ENCODE results near the gene FOXC2.
A peak's percentile ranks its signal among the peaks of the same experiment; 100 is the strongest.

Gene FOXC2

DNA sequence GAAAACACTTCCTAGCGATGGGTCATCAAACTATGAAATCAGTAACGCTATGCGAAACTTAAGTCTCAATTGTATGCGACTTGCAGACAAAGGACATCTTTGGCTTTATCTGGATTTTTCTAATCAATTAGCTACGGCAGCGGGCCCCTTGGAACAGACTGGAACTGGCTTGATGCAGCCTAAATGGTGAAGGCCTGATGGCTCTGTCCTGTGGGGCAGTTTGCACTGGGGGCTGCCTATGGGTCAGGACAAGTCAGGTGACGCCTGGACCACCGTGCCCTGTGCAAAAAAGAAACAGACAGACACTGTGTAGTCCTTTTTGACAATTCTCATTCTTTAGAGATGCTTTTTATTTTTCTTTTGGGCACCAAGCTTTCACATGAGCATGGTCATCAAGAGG is 33.6 kb upstream of the FOXC2 start:
- DNase-seq (ENCODE audit: low spot score) = no peak

DNA sequence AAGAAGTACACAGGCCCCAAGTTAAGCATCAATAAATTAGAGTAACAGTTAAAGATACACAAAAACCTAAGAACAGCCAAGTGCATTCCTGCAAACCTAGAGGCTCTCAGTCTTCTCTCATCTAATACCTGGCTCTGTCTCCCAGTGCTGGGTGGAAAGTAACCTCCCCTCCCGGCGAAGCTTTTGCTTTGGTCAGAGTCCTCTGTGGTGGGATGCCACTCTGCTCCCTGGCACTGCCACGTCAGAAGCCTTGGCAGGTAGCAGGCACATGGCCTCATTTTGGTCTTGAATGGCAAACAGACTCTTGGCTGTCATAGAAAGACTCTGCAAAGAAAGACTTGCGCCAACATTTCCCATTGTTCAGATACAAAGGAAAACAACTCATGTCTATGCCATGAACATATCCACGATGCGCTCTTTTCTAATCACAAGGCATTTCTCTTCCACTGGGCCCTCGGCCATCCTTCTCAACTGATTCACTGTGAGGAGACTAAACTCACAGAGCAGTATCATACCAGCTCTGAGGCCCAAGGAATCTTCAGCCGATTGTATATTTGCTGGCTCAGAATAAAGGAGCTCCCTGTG is 32.8 kb upstream of the FOXC2 start:
- DNase-seq (ENCODE audit: low spot score) = no peak

GRCh38 chr16:86534779-86535615 is 31.6 kb upstream of the FOXC2 start:
- DNase-seq (ENCODE audit: low spot score) = no peak

DNA sequence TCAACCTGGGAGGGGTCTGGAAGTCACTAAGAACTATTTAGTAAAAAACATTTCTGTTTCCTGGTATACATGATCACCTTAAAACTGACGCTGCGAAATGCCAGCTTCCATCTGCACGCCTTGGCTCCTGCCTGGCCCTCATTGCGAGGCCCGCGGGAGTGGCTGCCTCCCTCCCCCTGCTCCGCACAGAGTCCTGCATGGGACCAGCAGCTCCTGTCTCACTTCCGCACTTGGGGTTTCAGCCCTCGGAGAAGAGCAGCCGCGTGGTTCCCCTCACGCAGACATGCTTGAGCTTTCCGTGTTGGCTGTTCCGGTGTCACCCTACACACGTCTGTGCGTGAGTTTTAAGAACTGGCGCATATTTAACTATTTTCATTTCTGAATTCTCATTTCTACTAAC is 30.0 kb upstream of the FOXC2 start:
- DNase-seq (ENCODE audit: low spot score) = no peak

GRCh38 chr16:86537486-86537885 is 29.1 kb upstream of the FOXC2 start:
- no peak for DNase-seq (ENCODE audit: low spot score)

GRCh38 chr16:86538196-86538780 is 28.3 kb upstream of the FOXC2 start:
- no peak for DNase-seq (ENCODE audit: low spot score)

DNA sequence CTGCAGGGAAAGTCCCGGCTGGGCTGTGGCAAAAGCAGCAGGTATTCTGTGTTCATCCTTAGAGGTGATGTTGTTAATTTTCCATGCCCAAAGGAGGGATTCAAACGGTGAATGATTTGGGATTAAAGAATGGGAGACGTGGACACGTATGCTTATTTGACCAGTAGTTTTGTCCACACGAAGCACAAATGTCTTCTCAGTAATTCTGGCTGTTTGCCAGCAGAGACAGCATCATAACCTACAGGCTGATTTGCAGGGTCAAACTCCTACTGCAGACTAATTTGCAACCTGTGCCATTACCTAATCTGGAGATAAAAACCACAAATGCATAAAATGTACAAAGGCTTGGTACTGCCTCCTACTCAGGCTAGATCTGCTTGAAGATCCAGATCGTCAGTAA is 25.7 kb upstream of the FOXC2 start:
- DNase-seq (ENCODE audit: low spot score) = no peak

- DNase-seq (ENCODE audit: low spot score) = no peak
These were observed 25.1 kb upstream of the FOXC2 start for GRCh38 chr16:86541560-86541959.

DNA sequence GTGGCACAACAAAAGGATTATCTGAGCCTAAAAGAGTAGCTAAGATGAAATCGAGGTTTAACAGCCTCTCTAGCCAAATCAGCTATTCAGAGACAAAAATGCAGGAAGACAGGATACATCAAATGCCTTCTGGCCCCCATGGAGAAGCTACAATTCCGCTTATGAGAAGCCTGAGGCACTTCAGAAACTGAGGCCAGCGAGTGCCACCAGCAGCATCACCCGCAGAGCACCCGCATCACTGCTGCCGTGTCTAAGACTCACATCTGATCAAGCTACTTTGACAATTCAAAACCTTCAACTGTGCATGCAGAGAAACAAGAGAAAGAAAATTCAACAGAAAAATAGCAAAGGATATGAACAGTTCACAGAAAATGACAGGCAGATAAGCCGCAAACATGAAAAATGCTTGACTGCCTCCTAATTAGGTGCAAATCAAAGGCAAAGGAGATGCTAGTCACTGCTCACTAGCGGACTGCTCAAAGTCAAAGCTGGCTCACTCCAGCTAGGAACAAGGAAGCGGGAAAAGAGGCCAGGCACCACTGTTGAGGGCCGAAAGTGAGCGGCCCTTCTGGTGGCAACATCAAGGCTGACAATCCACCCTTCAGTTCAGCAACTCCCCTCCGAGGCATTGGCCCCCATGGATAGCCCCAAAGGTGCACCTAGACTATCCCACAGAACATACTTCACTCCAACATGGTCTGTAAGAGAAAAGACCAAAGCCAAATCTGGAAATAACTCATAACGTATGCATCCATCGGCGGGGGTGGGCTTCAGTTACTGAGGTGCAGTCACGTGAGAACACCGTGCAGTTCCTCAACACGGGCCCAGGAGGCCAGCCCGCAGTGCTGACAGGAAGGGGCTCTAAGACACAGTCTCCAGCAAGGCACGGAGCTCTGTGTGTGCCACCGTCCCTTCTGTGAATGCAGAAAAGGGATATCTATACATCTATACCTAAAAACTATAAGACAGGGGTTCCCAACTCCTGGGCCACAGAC is 23.6 kb upstream of the FOXC2 start:
- DNase-seq (ENCODE audit: low spot score) = no peak

GRCh38 chr16:86545481-86545880 is 21.1 kb upstream of the FOXC2 start:
- no peak for DNase-seq (ENCODE audit: low spot score)

DNA sequence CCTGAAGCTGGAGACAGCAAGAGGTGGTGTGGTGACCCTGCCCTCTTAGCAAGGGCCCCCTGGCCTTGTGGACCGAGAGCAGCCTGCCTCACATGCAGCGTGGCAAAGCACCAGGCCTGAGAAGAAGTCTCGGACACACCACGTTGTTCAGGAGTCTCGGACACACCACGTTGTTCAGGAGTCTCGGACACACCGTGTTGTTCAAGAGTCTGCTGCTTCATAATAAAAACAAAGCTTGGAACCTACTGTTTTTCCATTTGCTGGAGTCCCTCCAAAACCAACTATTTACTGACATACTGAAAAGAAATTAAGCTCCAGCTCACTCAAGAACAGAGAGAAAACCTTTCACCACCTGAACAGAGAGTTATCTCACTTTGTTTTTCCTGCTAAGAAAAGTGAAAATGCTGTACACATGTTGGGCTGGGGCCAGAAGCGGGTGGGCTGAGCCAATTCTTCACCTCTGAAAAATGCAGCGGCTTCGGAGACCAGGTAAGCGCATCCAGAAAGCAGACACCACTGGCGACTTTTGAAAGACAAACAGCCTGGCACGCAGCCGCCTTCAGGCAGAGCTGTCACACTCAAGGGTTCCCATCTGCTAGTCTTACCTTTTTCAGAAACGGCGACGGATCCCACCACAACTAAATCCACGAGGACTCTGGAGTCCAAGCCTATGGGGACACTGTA is 20.5 kb upstream of the FOXC2 start:
- no peak for DNase-seq (ENCODE audit: low spot score)

DNA sequence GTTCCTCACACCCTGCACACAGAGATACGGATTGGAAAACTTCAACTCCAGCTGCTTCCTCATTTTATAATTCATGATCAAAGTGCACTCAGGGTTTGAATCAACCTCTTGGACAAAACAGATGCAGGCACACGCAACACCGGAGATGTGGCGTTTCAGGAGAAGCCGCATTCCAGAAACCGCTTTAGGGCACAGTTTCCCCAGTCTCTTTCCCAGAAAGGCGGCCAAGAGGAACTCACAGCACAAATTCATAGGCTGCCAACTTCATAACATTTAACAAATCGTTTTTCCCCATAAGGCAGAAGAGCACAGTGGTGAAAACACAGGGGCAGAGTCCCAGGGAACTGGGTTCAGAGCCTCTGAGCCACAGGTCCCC is 20.0 kb upstream of the FOXC2 start:
- no peak for DNase-seq (ENCODE audit: low spot score)

DNA sequence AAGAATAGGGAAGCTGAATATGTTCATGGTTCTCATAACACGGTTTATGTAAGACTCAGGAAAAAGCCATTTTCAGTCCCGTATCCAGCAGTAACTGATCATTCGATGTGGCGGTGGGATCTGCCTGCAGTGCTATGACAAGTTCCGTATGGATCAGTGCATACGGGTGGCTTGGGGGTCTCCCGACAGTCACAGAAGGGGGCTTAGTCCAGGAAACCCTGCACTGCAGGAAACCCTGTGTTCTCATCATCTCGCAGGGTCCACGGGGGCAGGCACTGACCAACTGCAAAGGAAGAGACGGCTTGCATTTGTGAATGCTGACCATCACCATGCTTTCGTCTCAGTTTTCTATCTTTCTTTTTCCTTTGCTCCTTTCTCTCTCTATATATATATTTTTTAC is 19.3 kb upstream of the FOXC2 start:
- DNase-seq (ENCODE audit: low spot score) = no peak

GRCh38 chr16:86549076-86549892 is 17.3 kb upstream of the FOXC2 start:
- no peak for DNase-seq (ENCODE audit: low spot score)

DNA sequence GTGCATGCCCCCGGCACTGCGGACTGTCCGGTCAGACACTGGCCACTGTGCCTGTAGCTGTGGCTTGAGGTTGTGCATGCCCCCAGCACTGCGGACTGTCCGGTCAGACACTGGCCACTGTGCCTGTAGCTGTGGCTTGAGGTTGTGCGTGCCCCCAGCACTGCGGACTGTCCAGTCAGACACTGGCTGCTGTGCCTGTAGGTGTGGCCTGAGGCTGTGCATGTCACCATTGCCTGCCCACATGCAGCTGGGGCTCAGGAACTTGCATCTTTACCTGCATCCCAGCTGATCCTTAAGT is 16.8 kb upstream of the FOXC2 start:
- DNase-seq (ENCODE audit: low spot score) = no peak

GRCh38 chr16:86550281-86550680 is 16.3 kb upstream of the FOXC2 start:
- DNase-seq (ENCODE audit: low spot score) = no peak

DNA sequence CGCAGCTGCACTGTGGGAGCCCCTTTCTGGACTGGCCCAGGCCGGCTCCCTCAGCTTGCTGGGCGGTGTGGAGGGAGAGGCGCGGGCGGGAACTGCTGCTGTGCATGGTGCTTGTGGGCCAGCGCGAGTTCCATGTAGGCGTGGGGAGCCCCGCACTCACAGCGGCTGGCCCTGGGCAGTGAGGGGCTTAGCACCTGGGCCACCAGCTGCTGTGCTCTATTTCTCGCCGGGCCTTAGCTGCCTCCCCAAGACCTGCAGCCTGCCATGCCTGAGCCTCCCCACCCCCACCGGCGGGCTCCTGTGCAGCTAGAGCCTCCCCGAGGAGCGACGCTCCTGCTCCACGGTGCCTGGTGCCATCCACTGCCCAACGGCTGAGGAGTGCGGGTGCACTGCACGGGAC is 13.3 kb upstream of the FOXC2 start:
- no peak for DNase-seq (ENCODE audit: low spot score)

- no peak for DNase-seq (ENCODE audit: low spot score)
These were observed 12.1 kb upstream of the FOXC2 start for GRCh38 chr16:86554599-86554916.

GRCh38 chr16:86554917-86555703 is 11.5 kb upstream of the FOXC2 start, which contains the start of gene MTHFSD:
Gene MTHFSD, minus strand, starts transcription at chr16:86555235. Its CDS starts 51 bp downstream, at chr16:86555184.
- peak; percentile 99 for DNase-seq (ENCODE audit: low spot score)

- DNase-seq (ENCODE audit: low spot score) = no peak
These were observed 10.9 kb upstream of the FOXC2 start for GRCh38 chr16:86555704-86556075.
